Measurements from ENCODE around the gene LRP10.

DNA sequence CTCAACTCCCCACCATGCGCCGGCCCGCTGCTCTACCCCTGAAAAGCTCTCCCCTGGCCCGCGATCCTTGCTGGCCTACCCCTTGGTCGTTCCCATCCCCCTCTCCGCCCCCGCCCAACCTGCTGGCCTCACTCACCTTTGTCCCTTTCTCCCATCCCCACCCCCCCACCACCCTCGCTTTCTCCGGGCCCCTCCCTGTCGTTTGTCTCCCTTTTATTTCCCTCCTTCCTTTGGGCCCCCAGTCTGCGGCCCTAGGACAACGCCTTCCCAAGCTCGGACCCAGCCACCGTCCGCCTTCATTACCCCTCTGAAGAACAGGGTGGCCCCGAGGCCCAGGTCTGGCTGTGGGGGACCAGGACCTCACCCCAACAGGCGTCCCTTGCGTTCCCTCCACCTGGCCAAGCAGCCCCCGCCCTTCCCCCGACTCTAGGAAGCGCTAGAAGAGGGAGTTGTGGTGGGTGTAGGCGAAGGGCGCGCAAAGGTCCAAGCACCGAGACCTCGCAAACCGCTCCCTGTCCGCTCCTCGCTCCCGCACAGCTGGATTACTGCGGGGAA is 49.4 kb upstream of the LRP10 start:
- TF ChIP-seq, protein P1, sequence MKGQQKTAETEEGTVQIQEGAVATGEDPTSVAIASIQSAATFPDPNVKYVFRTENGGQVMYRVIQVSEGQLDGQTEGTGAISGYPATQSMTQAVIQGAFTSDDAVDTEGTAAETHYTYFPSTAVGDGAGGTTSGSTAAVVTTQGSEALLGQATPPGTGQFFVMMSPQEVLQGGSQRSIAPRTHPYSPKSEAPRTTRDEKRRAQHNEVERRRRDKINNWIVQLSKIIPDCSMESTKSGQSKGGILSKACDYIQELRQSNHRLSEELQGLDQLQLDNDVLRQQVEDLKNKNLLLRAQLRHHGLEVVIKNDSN (IDR thresholded peaks at IDR 0.05): no peak
- no peak for TF ChIP-seq TAF1 (IDR thresholded peaks at IDR 0.05; ENCODE audit: low read depth)
